ENCODE measurements around the gene MICAL3.

DNA sequence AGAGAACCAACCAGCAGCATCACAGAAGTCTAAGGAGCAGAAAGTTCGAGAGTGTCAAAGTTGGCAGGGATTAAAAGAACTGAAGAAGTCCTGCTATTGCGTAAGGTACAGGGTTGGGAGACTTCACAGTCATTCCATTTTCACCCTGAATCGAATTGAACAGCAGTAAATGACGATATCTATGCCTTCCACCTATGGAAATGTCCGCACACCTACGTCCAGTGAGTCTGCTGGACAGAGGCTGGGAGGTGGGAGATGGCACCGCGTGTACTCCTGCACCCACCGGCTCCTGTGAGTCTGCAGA, 116.7 kb downstream of the MICAL3 start:
- no peak for TF ChIP-seq EP300 (IDR thresholded peaks at IDR 0.05)
- TF ChIP-seq, protein P1, sequence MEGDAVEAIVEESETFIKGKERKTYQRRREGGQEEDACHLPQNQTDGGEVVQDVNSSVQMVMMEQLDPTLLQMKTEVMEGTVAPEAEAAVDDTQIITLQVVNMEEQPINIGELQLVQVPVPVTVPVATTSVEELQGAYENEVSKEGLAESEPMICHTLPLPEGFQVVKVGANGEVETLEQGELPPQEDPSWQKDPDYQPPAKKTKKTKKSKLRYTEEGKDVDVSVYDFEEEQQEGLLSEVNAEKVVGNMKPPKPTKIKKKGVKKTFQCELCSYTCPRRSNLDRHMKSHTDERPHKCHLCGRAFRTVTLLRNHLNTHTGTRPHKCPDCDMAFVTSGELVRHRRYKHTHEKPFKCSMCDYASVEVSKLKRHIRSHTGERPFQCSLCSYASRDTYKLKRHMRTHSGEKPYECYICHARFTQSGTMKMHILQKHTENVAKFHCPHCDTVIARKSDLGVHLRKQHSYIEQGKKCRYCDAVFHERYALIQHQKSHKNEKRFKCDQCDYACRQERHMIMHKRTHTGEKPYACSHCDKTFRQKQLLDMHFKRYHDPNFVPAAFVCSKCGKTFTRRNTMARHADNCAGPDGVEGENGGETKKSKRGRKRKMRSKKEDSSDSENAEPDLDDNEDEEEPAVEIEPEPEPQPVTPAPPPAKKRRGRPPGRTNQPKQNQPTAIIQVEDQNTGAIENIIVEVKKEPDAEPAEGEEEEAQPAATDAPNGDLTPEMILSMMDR (IDR thresholded peaks at IDR 0.05), result no peak

All from tibial nerve (tissue), 4 donors.